Stimulated activated CD4-positive, alpha-beta T cell treated with anti-CD3 and anti-CD28 coated beads, Interleukin-4, amount 100 ng/mL, for 48 hours (primary cell): ENCODE data around the gene LIX1.
"Not testable (repeated sequence)": the region's sequence is repeated elsewhere in the genome, so short reads cannot be mapped to it uniquely, and the experiment has no call there.

Experiments used
- DNase-seq, 2 donors: peaks; one replicate each; pipeline ENCODE4 v3.0.0-alpha.2; 2020; ENCODE audit warnings: low read depth in 2 of 2

Gene LIX1

DNA sequence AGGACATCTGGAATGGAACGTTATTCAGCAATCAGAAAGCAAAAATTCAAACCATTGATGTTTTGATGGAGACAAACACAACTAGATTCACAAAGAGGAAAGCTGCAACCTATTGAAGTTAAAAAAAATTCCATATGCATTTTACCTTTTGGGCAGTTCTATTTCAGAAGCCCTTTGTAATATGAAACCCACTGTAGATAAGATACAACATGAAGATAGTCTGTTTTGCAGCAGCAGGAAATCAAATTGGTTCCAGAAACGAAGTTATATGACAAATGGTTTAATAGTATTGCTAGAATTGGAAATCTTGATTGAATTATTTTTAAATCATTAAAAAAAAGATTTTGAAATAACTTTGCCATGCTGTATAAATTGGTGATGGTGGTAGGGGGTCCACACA, 872 bp downstream of the LIX1 start:
- no peak for DNase-seq

GRCh38 chr5:97141031-97141430, 1.4 kb downstream of the LIX1 start:
- DNase-seq = no peak

GRCh38 chr5:97140250-97140649, 2.2 kb downstream of the LIX1 start:
- not testable (repeated sequence) for DNase-seq

- no peak for DNase-seq
Observed at GRCh38 chr5:97136475-97136874, 5.9 kb downstream of the LIX1 start.

DNA sequence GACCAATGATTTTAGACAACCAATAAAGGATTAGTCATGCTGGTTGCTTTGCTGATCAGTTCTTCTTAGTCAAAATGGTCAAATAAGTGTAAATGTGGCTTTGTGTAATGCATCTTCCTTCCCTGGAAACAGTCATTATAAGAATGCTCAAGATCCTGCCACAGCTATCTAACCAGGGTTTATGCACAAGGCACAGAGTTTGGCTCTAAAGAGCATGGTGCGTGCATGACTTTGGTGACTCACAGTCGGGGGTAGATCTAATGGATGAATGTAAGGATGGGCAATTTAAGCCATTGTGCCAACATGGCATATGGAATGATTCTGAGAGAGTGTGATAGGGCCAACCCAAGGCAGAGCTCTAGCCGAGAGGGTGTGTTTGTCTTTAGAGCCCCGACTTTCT, 6.5 kb downstream of the LIX1 start:
- no peak for DNase-seq

DNA sequence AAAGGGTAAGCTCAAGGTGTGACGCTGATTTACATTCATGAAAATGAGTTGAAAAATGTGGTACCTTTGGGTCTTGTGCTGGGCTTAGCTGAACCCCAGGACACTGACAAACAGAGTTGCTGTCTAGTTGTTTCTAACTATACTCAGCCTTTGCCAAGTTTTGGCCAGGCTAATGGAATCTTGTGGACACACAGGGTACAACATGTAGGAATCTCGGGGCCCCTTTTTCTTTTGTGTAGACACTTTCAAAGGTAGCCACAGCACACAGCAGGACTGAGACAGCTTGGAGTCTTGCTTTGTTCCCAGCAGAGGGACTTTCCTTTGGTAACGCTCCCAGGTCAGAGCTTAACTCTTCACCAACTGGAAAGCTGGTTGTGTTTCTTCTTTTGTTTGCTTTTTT, 7.8 kb downstream of the LIX1 start:
- DNase-seq = no peak

GRCh38 chr5:97133101-97133500, 9.3 kb downstream of the LIX1 start:
- no peak for DNase-seq

- no peak for DNase-seq
Observed at GRCh38 chr5:97131921-97132320, 10.5 kb downstream of the LIX1 start.

DNA sequence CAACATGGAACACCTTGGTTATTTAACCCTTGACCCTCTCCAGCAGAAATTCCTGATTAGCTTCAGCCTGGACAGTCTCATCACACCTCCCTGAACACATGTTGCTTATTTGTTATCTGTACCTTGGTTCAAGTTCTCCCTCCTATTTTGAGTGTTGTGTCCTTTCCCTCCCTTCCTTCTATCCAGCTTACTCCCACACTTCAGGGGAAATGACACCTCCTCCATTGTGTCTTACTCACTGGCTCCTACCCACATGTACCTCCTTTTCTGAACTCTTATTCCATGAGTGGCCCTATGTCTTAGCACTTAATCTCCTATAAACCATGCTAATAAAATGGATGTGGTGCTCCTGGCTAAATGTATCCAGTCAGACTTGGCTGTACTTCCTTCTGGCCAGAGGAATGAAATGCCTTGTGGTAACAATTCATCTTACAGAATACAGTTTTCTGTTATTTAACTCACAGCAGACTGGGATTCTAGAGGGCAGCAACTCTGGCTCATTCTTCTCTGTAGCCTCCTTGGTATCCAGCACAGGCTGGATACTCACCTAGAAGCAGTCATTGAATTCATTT, 11.2 kb downstream of the LIX1 start:
- DNase-seq = no peak

DNA sequence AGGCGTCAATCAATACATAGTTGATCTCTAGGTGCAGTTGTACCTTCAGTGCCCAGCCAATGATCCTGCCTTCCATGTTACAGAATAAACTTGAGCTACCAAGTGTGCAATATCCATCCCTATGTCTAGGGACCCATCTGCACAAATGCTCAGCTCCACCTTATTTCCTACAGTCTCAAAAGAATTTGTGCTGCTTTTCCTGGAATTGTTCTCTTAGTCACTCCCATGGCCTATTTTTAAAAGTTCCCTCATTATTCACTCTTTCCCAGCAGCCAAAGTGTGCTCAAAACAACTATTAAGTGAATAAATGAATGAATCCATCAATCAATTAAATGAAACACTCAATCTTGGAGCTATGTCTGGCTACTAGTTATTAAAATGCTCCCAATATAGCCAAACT, 14.7 kb downstream of the LIX1 start:
- DNase-seq = no peak

DNA sequence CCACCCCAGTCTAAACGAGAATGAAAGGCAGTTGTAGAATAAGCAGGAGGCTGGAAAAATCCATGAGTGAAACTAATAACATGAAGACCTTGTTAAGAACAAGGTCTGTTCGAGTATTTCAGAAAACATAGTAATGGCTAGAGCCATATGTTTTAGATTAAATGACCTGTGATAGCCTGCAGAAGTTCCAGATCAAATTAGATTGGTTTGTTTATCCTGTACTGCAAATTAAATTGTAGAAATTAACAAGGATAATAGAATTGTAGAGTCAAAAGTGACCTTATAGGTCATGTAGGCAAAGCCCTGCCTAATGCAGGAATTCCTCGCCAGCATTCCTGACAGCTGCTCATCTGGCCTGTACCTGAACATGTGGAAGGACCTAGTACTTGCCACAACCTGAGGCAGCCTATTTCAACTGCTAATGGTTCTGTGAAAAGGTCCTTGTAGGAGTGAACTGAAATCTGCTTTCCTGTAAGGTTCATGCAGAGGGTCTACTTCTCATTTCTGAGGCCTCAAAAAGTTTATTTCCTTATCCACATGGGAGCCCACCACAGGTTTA, 17.2 kb downstream of the LIX1 start:
- no peak for DNase-seq

GRCh38 chr5:97124335-97124734, 18.1 kb downstream of the LIX1 start:
- DNase-seq = no peak

GRCh38 chr5:97121848-97122247, 20.6 kb downstream of the LIX1 start:
- no peak for DNase-seq

GRCh38 chr5:97120195-97120594, 22.2 kb downstream of the LIX1 start:
- DNase-seq = no peak

- DNase-seq = no peak
Observed at GRCh38 chr5:97119007-97119390, 23.4 kb downstream of the LIX1 start.

DNA sequence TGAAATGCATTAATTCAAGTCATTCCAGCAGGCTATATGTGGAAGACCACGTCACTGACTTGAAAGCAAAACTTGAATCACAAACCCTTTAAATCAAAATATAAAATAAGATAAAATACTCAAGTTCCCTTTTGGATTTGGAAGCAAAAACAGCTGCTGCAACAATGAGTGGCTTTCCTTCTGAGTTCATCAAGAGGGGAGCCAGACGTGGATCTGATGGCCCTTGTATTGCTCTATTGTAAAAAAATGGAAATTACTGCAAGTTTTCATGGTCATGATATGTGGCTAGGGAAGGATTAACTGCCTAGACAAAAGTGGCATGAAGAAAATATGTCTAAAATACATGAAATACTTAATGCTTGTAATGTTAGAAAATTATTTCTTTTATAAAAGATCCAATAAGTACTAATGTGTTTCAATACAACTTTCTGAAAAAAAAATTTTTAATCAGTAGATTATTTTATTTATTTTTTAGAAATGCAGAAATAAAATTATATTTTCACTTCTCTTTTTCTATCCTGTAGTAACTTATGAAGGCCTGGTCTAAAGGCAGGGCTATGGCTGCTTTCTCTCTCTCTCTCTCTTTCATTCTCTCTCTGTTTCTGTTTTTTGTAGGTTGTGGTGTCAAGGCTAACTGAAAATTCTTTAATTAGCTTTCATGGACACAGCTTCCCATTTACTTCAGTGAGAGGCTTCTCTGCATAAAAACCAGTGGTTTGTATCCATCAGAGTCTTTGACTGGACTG, 24.0 kb downstream of the LIX1 start:
- DNase-seq = no peak

DNA sequence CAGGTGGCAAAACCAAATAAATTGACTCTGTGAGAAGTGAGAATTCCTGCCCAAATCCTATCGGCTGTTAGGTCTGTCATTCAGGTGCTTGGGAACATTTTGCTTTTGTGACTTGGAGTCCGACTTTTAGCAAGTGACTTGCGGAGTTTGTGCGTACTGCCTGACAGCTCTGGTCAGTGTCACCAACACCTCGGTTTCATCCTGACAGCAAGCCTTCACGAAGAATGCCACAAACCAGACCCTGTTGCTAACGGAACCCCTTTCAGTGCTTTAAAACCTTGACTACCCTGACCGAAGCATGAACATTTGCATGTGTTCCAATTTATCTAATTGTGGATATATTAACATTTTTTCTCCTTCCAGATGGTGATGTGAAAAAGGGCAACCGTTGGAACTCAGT, 26.5 kb downstream of the LIX1 start:
- no peak for DNase-seq

DNA sequence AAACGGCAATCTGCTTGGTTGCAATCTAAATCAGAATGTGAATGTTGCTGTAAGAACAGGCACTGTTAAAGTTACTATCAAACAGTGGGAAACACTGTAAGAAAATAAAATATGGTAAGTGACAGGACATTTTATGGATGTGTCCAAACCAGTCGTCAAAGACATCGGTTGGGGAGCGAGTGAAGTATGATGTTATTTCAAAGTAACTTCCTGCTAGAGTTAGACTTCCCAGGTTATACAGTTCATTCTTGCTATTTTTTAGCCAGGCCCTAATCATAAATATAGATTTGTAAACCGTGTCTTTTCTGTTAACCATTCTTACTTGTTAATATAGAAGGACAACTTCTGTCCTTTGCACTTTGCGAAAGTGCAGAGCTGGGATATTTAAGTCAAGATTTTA, 30.2 kb downstream of the LIX1 start:
- no peak for DNase-seq

- no peak for DNase-seq
Observed at GRCh38 chr5:97111616-97112015, 30.8 kb downstream of the LIX1 start.

GRCh38 chr5:97111004-97111403, 31.4 kb downstream of the LIX1 start:
- no peak for DNase-seq

DNA sequence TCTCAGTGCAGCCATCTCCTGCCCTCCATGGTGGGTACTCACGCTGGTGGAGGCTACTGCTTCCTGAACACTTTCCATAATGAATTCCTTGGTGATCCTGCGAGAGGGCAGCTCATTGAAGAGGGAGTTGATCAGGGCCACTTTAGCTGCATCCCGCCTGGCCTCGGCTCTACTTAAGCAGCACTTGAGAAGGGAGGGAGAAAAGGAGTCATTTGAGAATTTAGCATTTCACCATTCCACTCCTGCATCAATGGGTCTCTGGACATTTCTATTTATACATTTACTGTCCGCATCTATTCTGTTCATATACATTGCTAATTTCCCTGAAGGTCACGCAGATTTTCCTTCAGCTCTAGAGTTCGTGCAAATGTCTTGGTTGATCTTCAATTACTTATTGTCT, 35.1 kb downstream of the LIX1 start:
- no peak for DNase-seq

DNA sequence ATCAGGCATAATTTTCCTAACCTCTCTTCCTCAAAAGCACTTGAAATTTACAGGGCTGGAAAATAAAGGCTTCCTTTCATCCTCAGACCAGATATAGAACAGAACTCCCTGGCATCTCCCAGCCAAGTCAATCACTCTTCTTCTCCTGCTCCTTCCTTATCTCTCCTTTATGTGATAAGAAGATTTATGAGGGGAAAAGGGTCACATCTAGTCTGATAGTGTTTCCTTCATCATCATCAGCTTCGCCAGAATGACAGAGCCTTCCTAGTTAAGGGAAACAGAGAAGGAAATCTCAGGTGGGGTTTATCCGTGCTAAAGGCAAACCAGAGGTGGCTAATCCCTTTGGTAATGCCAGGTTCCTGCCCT, 36.2 kb downstream of the LIX1 start:
- no peak for DNase-seq

GRCh38 chr5:97105501-97106215, 36.8 kb downstream of the LIX1 start:
- no peak for DNase-seq
